T-helper 9 cell (primary cell): ENCODE measurements around the gene ZNF593.

ENCODE experiments used
- DNase-seq: peaks from one replicate; pipeline ENCODE4 v3.0.0-alpha.2; 2020

ZNF593 gene

GRCh38 chr1:26213335-26213905 is 43.7 kb downstream of the ZNF593 start:
- no peak for DNase-seq

GRCh38 chr1:26215246-26215645 is 45.5 kb downstream of the ZNF593 start:
- DNase-seq: no peak

DNA sequence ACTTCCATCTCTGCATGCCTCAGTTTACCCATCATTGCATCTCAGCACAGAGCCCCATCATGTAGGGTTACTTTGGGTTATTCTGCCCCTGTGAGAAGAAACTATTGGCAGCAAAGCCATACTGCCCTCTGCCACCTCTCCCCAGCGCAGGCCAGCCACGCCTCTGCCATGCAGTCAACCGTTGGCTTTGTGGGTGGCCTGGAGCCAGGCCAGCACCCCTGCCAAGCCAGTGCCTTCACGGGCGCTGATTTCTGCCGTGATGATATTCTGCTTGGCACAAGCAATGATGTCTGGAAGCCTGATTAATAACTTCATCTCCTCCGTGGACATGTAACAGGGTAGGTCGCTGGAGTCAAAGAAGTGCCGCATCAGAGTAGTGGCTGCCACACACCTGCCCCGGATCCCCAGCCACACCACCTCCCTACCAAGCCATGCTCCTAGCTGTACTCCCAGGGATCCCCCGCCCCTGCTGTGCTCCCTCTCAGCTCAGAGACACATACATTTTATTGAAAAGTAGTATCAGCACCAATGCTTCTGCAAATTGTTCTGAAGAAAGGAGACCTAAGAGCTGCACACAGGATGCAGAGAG is 49.3 kb downstream of the ZNF593 start:
- no peak for DNase-seq
